NCI-H2227 (cell line): ENCODE results near the gene USP48.
"Not testable (repeated sequence)": the region's sequence is repeated elsewhere in the genome, so short reads cannot be mapped to it uniquely, and the experiment has no call there.

Experiments used
- DNase-seq: peaks from one replicate; lab custom pipeline; 2025; ENCODE audit not compliant: unreplicated experiment; lab: John Stamatoyannopoulos, UW

The USP48 gene, protein sequence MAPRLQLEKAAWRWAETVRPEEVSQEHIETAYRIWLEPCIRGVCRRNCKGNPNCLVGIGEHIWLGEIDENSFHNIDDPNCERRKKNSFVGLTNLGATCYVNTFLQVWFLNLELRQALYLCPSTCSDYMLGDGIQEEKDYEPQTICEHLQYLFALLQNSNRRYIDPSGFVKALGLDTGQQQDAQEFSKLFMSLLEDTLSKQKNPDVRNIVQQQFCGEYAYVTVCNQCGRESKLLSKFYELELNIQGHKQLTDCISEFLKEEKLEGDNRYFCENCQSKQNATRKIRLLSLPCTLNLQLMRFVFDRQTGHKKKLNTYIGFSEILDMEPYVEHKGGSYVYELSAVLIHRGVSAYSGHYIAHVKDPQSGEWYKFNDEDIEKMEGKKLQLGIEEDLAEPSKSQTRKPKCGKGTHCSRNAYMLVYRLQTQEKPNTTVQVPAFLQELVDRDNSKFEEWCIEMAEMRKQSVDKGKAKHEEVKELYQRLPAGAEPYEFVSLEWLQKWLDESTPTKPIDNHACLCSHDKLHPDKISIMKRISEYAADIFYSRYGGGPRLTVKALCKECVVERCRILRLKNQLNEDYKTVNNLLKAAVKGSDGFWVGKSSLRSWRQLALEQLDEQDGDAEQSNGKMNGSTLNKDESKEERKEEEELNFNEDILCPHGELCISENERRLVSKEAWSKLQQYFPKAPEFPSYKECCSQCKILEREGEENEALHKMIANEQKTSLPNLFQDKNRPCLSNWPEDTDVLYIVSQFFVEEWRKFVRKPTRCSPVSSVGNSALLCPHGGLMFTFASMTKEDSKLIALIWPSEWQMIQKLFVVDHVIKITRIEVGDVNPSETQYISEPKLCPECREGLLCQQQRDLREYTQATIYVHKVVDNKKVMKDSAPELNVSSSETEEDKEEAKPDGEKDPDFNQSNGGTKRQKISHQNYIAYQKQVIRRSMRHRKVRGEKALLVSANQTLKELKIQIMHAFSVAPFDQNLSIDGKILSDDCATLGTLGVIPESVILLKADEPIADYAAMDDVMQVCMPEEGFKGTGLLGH

GRCh38 chr1:21782868-21783678 is at the start of gene USP48:
USP48 (minus strand) TSS chr1:21783149; CDS start chr1:21782957, 192 bp downstream.
- peak; percentile 98 for DNase-seq

DNA sequence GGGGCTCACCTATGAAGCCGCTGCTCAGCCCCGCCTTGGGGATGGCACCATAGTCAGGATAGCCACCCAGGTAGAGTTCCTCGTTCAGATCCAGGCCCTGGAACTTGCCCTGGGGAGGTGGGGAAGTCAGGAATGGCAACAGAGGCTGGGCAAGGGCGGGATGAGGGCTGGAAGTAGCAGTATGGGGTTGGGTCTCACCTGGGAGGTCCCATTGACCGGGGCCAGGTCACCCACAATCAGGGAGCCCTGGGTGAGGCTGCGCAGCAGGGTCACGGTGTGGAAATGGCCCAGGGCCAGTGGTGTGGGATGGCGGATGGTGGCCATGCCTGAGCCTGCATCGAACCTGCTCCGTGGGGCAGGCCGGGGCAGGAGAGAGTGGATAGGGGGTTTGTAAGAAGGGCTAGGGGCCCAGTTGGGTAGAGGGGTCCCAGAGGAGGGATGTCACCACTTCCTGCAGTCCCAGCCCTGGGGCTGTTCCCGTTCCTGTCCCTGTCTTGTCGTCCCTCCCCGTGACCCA is 48.6 kb upstream of the USP48 start:
- DNase-seq: no peak

DNA sequence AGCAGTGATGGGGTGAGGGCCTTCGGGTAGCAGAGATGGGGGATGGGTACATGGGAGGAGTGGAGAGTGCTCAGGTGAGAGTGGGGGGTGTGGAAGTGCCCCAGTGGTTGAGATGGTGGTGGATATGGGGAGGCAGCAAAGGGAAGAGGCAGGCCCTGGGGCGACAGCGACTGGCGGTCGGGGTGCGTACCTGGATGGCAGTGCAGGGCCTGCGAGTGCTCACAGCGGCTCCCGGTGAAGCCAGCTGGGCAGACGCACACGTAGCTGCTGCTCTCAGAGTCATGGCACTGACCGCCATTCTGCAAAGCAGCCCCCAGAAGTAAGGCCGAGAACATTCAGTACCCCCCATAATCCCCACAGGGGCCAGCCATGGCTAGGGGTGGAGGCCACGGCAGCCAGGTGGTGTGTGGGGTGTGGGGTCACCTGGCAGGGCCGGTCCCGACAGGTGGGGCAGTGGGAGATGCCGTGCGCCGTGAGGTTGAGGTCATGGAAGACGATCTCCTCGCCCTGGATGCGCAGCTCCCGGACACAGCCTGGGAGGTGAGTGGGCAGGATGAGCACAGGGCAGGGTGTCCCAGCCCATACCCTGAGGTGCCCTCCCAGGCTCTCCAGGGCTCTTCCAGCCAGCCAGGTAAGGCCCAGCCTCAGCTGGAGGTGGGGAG is 48.0 kb upstream of the USP48 start:
- DNase-seq: no peak

GRCh38 chr1:21829294-21829693 is 46.3 kb upstream of the USP48 start:
- no peak for DNase-seq

- no peak for DNase-seq
These were observed 45.7 kb upstream of the USP48 start for GRCh38 chr1:21828506-21829210.

- no peak for DNase-seq
These were observed 45.1 kb upstream of the USP48 start for GRCh38 chr1:21828075-21828474.

GRCh38 chr1:21827141-21827679 is 44.3 kb upstream of the USP48 start:
- no peak for DNase-seq

- not testable (repeated sequence) for DNase-seq
These were observed 43.7 kb upstream of the USP48 start for GRCh38 chr1:21826694-21827093.

- no peak for DNase-seq
These were observed 42.4 kb upstream of the USP48 start for GRCh38 chr1:21825393-21825792.

DNA sequence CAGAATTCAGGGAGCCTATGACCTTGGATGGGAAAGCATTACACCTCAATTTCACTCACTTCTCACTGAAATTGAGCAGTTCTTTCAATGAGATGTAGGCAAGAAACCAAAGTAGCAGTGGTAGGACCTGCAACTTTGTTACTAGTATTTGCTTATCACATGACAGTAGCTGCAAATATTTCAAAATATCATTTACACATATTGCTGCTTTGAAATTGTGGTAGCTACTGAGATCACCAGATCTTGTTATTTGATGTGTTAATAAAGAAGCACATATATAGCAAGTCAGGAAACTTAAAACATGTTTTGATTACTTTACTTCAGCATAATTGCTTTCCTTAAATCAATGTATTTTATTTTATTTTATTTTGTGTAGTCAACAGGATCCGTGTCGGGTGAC is 42.0 kb upstream of the USP48 start:
- no peak for DNase-seq

DNA sequence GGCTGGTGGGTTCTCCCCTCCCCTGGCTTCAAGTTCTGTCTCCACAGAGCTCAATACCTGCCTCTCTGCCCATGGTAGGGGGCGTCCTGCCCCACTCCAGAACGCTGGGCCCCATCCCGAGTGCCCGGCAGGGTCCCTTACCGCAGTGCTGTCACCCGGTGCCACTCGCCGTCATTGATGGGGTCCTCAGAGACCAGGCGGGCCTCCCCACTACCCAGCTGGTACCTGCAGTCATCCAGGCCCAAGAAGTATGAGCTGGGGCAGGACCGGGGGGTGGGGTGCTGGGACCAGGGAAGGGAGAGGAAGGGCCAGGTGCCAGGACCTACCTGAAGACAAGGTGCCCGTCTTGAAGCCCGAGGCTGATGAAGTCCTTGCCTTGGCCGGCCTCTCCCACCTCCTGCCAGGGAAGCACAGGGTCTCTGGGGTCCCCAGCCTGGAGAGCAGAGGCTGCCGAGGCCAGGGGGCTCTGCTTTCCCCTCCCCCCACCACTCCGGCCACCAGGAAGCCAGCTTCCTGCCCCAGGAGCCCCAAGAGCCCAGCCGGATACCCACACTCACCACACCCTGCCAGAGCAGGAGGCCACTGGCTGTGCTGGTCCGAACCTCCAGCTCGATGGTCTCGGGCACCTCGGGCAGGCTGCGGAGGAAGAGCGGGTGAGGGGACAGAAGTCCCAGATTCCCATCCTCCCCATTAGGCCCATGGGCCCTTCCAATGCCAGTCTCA is 41.2 kb upstream of the USP48 start:
- no peak for DNase-seq

- no peak for DNase-seq
These were observed 40.4 kb upstream of the USP48 start for GRCh38 chr1:21823206-21823979.

DNA sequence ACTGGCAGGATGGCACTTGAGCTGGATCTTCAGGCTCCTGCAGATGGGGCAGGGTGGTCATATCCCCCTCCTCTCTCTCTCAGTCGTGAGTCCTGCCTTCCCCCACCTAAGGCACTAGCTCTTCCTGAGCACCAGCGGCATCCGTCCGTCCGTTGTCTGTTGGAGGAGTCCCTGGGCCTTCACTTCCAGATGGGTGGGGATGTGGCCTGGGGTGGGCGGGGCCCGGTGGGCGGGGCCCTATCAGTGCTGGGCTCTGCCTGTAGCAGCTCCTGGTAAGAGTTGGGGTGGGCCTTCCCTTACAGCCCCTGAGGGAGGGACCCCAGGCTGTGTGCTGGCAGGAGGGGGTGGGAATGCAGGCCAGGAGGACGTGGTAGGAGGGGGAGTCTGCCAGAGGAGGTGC is 39.4 kb upstream of the USP48 start:
- no peak for DNase-seq

- no peak for DNase-seq
These were observed 38.6 kb upstream of the USP48 start for GRCh38 chr1:21821385-21822019.

- DNase-seq: no peak
These were observed 37.8 kb upstream of the USP48 start for GRCh38 chr1:21820597-21821232.

- no peak for DNase-seq
These were observed 35.7 kb upstream of the USP48 start for GRCh38 chr1:21818656-21819055.
